ENCODE results near the gene CSGALNACT2.

DNA sequence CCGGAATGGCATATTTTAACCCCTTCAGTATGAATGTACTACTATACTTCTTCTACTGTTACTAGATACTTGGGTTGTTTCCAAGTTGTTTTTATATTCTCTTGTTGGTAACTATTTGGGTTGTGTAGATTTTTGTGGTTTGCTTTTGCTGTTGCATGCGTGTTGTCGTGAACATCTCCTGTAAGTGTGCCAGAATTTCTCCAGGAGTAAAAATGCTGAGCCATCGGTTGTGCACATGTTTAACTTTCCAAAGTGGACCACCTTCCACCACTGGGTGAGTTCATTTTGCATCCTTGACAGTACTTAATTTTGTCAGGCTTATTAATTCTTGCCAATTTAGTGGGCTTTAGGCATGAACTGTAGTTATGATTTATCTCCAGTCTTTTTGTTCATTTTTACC, 47.9 kb downstream of the CSGALNACT2 start:
- TF ChIP-seq CTCF (IDR thresholded peaks at IDR 0.05) (no peak), POLR2A (IDR thresholded peaks at IDR 0.05) (no peak), POLR2AphosphoS5 (IDR thresholded peaks at IDR 0.05) (no peak), EP300 (IDR thresholded peaks at IDR 0.05) (no peak)
